ENCODE results near the gene AGXT.

AGXT gene

GRCh38 chr2:240885566-240885965, 16.9 kb downstream of the AGXT start:
- DNase-seq (ENCODE audit: extremely low read depth, low read depth): no peak
- TF ChIP-seq CTCF (IDR thresholded peaks at IDR 0.05; ENCODE audit: low read depth, low read length): no peak

GRCh38 chr2:240886023-240886565, 17.5 kb downstream of the AGXT start:
- no peak for DNase-seq (ENCODE audit: extremely low read depth, low read depth)
- no peak for TF ChIP-seq CTCF (IDR thresholded peaks at IDR 0.05; ENCODE audit: low read depth, low read length)

- no peak for DNase-seq (ENCODE audit: extremely low read depth, low read depth)
- TF ChIP-seq CTCF (IDR thresholded peaks at IDR 0.05; ENCODE audit: low read depth, low read length): no peak
These were observed 18.3 kb downstream of the AGXT start for GRCh38 chr2:240886678-240887609.

- no peak for DNase-seq (ENCODE audit: extremely low read depth, low read depth)
- no peak for TF ChIP-seq CTCF (IDR thresholded peaks at IDR 0.05; ENCODE audit: low read depth, low read length)
These were observed 19.0 kb downstream of the AGXT start for GRCh38 chr2:240887631-240888030.

- DNase-seq (ENCODE audit: extremely low read depth, low read depth): no peak
These were observed 19.7 kb downstream of the AGXT start for GRCh38 chr2:240888130-240888889.

GRCh38 chr2:240888890-240889573, 20.4 kb downstream of the AGXT start:
- no peak for DNase-seq (ENCODE audit: extremely low read depth, low read depth)
- no peak for TF ChIP-seq CTCF (IDR thresholded peaks at IDR 0.05; ENCODE audit: low read depth, low read length)

More at GRCh38 chr2:240888130-240888889, 19.7 kb downstream of the AGXT start:
- TF ChIP-seq CTCF (IDR thresholded peaks at IDR 0.05; ENCODE audit: low read depth, low read length): no peak
